Panc1 (cell line): ENCODE data around the gene SIVA1.

ENCODE experiments used
- POLR2AphosphoS5 ChIP-seq: IDR thresholded peaks from 2 replicates; pipeline ENCODE4 v1.6.1; 2012; ENCODE audit warnings: mild to moderate bottlenecking, low read depth, low read length, moderate library complexity
- SIN3A ChIP-seq: IDR thresholded peaks from 2 replicates; pipeline ENCODE4 v1.6.1; 2012; ENCODE audit warnings: low read depth, mild to moderate bottlenecking, low read length, moderate library complexity, borderline replicate concordance; ENCODE audit not compliant: insufficient read depth
- TCF7L2 ChIP-seq: IDR thresholded peaks from 2 replicates; pipeline ENCODE4 v1.6.1; 2011; ENCODE audit warnings: mild to moderate bottlenecking, low read depth, low read length, inconsistent platforms
- TF ChIP-seq, protein P1 (sequence below): fragments of 450-650 bp; IDR thresholded peaks from 2 replicates; pipeline ENCODE4 v1.5.1; 2017; ENCODE audit warnings: mild to moderate bottlenecking
- TF ChIP-seq, protein P2 (sequence below), 2 experiments: IDR thresholded peaks; 2 replicates each; pipeline ENCODE4 v1.6.1; 2011 to 2012; ENCODE audit warnings: low read depth in 2 of 2, control low read depth in 1 of 2, low read length in 1 of 2, mild to moderate bottlenecking in 1 of 2, moderate library complexity in 1 of 2; ENCODE audit not compliant: insufficient read depth in 1 of 2

GRCh38 chr14:104722938-104723650 lies 29.9 kb upstream of the SIVA1 start:
- no peak for TF ChIP-seq SIN3A
- TF ChIP-seq, protein P1, sequence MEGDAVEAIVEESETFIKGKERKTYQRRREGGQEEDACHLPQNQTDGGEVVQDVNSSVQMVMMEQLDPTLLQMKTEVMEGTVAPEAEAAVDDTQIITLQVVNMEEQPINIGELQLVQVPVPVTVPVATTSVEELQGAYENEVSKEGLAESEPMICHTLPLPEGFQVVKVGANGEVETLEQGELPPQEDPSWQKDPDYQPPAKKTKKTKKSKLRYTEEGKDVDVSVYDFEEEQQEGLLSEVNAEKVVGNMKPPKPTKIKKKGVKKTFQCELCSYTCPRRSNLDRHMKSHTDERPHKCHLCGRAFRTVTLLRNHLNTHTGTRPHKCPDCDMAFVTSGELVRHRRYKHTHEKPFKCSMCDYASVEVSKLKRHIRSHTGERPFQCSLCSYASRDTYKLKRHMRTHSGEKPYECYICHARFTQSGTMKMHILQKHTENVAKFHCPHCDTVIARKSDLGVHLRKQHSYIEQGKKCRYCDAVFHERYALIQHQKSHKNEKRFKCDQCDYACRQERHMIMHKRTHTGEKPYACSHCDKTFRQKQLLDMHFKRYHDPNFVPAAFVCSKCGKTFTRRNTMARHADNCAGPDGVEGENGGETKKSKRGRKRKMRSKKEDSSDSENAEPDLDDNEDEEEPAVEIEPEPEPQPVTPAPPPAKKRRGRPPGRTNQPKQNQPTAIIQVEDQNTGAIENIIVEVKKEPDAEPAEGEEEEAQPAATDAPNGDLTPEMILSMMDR = 0 out of 2 replicates have a peak, but pooled peaks have one; percentile 70
- TF ChIP-seq, protein P2, sequence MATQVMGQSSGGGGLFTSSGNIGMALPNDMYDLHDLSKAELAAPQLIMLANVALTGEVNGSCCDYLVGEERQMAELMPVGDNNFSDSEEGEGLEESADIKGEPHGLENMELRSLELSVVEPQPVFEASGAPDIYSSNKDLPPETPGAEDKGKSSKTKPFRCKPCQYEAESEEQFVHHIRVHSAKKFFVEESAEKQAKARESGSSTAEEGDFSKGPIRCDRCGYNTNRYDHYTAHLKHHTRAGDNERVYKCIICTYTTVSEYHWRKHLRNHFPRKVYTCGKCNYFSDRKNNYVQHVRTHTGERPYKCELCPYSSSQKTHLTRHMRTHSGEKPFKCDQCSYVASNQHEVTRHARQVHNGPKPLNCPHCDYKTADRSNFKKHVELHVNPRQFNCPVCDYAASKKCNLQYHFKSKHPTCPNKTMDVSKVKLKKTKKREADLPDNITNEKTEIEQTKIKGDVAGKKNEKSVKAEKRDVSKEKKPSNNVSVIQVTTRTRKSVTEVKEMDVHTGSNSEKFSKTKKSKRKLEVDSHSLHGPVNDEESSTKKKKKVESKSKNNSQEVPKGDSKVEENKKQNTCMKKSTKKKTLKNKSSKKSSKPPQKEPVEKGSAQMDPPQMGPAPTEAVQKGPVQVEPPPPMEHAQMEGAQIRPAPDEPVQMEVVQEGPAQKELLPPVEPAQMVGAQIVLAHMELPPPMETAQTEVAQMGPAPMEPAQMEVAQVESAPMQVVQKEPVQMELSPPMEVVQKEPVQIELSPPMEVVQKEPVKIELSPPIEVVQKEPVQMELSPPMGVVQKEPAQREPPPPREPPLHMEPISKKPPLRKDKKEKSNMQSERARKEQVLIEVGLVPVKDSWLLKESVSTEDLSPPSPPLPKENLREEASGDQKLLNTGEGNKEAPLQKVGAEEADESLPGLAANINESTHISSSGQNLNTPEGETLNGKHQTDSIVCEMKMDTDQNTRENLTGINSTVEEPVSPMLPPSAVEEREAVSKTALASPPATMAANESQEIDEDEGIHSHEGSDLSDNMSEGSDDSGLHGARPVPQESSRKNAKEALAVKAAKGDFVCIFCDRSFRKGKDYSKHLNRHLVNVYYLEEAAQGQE (IDR thresholded peaks at IDR 0.05; ENCODE audit: insufficient read depth in 1 of 2, low read depth in 2 of 2, low read length in 1 of 2) = no peak
- TF ChIP-seq POLR2AphosphoS5 = peak; percentile 45; the same call in 1 of the 2 replicates
- TF ChIP-seq TCF7L2 = no peak
